Measurements from ENCODE around the gene CBR1.
"Not testable (repeated sequence)": the region's sequence is repeated elsewhere in the genome, so short reads cannot be mapped to it uniquely, and the experiment has no call there.

The CBR1 gene

GRCh38 chr21:36076878-36077655, 7.2 kb downstream of the CBR1 start:
- no peak overlapping the region for H3K4me3 ChIP-seq
- peak overlapping the region in 3 of 21 experiments; percentile 2 to 45 (median 30) for H3K27ac ChIP-seq

- no peak overlapping the region for H3K4me3 ChIP-seq
- peak overlapping the region in 1 of 21 experiments; percentile 2 for H3K27ac ChIP-seq
Observed at GRCh38 chr21:36077758-36078157, 7.9 kb downstream of the CBR1 start.

- H3K27ac ChIP-seq, result peak overlapping the region in 15 of 21 experiments; percentile 12 to 76 (median 49)
- H3K4me3 ChIP-seq, result no peak overlapping the region
Observed at GRCh38 chr21:36079010-36079649, 9.3 kb downstream of the CBR1 start.

GRCh38 chr21:36079671-36080070, 9.8 kb downstream of the CBR1 start:
- Histone ChIP-seq H3K27ac (peak overlapping the region in 12 of 21 experiments; percentile 41 to 76 (median 56)), H3K4me3 (no peak overlapping the region)

GRCh38 chr21:36080386-36080785, 10.6 kb downstream of the CBR1 start:
- Histone ChIP-seq H3K27ac (peak overlapping the region in 3 of 21 experiments; percentile 50 to 76 (median 74)), H3K4me3 (no peak overlapping the region)

GRCh38 chr21:36082237-36082664, 12.4 kb downstream of the CBR1 start:
- Histone ChIP-seq H3K27ac (no peak overlapping the region), H3K4me3 (no peak overlapping the region)

- H3K4me3 ChIP-seq, result no peak overlapping the region
- peak overlapping the region in 1 of 21 experiments; percentile 48 for H3K27ac ChIP-seq
Observed at GRCh38 chr21:36087362-36088138, 17.7 kb downstream of the CBR1 start.

GRCh38 chr21:36089946-36090345, 20.1 kb downstream of the CBR1 start:
- Histone ChIP-seq H3K27ac (no peak overlapping the region), H3K4me3 (no peak overlapping the region)

- H3K27ac ChIP-seq, result no peak overlapping the region
Observed at GRCh38 chr21:36092681-36093080, 22.9 kb downstream of the CBR1 start.

GRCh38 chr21:36093512-36093911, 23.7 kb downstream of the CBR1 start:
- Histone ChIP-seq H3K27ac (no peak overlapping the region), H3K4me3 (no peak overlapping the region)

More at GRCh38 chr21:36092681-36093080, 22.9 kb downstream of the CBR1 start:
- H3K4me3 ChIP-seq, result no peak overlapping the region

GRCh38 chr21:36096398-36097290, 26.8 kb downstream of the CBR1 start:
- Histone ChIP-seq H3K27ac (peak overlapping the region in 5 of 21 experiments; percentile 3 to 72 (median 58)), H3K4me3 (no peak overlapping the region)

- peak overlapping the region in 6 of 21 experiments; percentile 9 to 61 (median 50) for H3K27ac ChIP-seq
- no peak overlapping the region for H3K4me3 ChIP-seq
Observed at GRCh38 chr21:36097427-36098181, 27.8 kb downstream of the CBR1 start.

- H3K27ac ChIP-seq, result peak overlapping the region in 3 of 21 experiments; percentile 43 to 61 (median 58)
- H3K4me3 ChIP-seq, result no peak overlapping the region
Observed at GRCh38 chr21:36098182-36098532, 28.3 kb downstream of the CBR1 start.

- H3K4me3 ChIP-seq, result no peak overlapping the region
Observed at GRCh38 chr21:36099000-36099399, 29.2 kb downstream of the CBR1 start.

GRCh38 chr21:36099695-36100211, 29.9 kb downstream of the CBR1 start:
- H3K27ac ChIP-seq, H3K4me3 ChIP-seq: not testable (repeated sequence)

More at GRCh38 chr21:36099000-36099399, 29.2 kb downstream of the CBR1 start:
- no peak overlapping the region for H3K27ac ChIP-seq

GRCh38 chr21:36100971-36101641, 31.3 kb downstream of the CBR1 start:
- Histone ChIP-seq H3K4me3 (no peak overlapping the region), H3K27ac (peak overlapping the region in 3 of 21 experiments; percentile 17 to 34 (median 30))

GRCh38 chr21:36103434-36103833, 33.6 kb downstream of the CBR1 start:
- H3K4me3 ChIP-seq, result no peak overlapping the region
- H3K27ac ChIP-seq, result peak overlapping the region in 1 of 21 experiments; percentile 40
